Peyer's patch (tissue), 4 donors: Measurements from ENCODE around the gene CASKIN1.

ENCODE experiments used
- CTCF ChIP-seq, 6 experiments: fragments of 450-650 bp in 4 of 6; fragments of 200-600 bp in 2 of 6; sonication (generic) in 1 of 6; IDR thresholded peaks; one replicate each; pipeline ENCODE4 v1.5.1; 2017 to 2019; ENCODE audit warnings: antibody characterized with exemption in 6 of 6, mild to moderate bottlenecking in 3 of 6, moderate library complexity in 1 of 6
- POLR2A ChIP-seq, 2 donors: fragments of 450-650 bp; IDR thresholded peaks; one replicate each; pipeline ENCODE4 v1.5.1; 2017; ENCODE audit warnings: antibody characterized with exemption in 2 of 2, mild to moderate bottlenecking in 2 of 2, moderate library complexity in 2 of 2

DNA sequence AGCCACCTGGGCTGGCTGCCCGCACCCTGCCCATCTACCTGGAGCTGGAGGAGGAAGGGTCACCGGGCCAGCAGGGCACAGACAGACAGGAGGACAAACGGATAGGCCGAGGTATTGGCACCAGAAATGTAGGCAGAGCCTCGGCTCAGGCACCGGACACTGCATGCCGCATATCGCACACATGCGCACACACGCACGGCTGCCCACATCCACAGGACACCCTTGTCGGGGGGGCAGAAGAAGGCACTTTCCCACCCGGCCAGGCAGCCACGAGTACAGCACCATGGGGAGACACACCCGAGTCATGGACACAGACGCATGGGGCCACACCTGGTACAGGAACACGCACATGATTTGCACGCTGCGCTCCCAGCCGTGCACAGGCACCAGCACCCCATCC, 14.5 kb downstream of the CASKIN1 start:
- no peak for TF ChIP-seq CTCF (IDR thresholded peaks at IDR 0.05)
- TF ChIP-seq POLR2A (IDR thresholded peaks at IDR 0.05): no peak
